ENCODE results near the gene NOL4L.

The NOL4L gene

GRCh38 chr20:32443386-32443974 lies 141.7 kb downstream of the NOL4L start:
- no peak for TF ChIP-seq CTCF (IDR thresholded peaks at IDR 0.05)
- no peak overlapping the region for H3K27ac ChIP-seq
- no peak overlapping the region for H3K4me3 ChIP-seq
- DNase-seq (ENCODE audit: low spot score) = no peak

DNA sequence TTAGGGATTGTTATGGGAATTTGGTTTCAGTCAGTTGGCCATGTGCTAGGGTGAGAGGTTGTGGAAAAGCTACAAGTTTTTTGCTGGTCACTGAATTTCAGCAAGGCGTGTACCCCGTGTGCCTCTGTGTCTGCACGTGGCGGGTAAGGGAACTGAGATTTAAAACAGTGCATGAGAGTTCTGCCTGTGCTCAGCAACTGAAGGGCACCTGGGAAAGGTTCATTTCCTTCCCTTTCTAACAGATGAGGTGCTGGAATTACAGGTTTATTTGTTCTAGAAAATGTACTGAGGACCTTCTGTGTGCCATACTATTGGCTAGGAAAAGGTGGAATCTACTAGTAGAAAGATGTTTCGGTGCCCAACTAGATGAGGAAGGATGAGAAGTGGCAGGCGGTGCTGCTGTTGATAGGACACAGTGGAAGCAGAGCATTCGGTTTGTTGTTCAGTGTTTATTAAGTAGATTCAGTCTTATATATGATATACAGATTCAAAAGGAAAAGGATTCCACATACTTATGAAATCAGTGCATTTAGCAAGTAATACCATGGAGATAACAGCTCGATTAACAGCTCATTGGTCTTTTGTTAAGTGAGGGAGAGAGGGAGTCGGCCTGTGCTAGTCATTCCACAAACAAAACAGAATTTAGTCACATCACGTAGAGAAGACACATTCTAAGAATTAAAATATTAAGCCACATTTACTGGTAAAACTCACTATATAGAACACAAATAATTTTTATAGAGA lies 142.3 kb downstream of the NOL4L start:
- Histone ChIP-seq H3K4me3 (no peak overlapping the region), H3K27ac (no peak overlapping the region)
- no peak for TF ChIP-seq CTCF (IDR thresholded peaks at IDR 0.05)
- DNase-seq (ENCODE audit: low spot score) = no peak

GRCh38 chr20:32441638-32442037 lies 143.5 kb downstream of the NOL4L start:
- Histone ChIP-seq H3K4me3 (no peak overlapping the region), H3K27ac (no peak overlapping the region)
- no peak for DNase-seq (ENCODE audit: low spot score)
- no peak for TF ChIP-seq CTCF (IDR thresholded peaks at IDR 0.05)

DNA sequence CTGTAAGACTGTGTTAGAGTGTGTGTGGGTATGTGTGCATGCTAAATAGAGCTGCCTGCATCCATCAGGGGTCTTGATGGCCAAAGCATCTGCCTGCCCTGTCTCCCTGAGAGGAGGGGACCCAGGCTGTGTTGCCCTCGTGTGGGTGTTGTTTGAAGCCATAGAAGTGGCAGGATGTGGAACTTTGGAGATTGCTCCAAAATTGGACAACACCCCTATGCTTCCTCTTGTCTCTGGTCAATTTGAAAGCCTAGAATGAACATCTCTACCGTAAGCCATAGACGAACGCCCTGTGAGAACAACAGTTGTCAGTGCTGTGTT lies 144.4 kb downstream of the NOL4L start:
- H3K27ac ChIP-seq = no peak overlapping the region
- H3K4me3 ChIP-seq = no peak overlapping the region
- no peak for TF ChIP-seq CTCF (IDR thresholded peaks at IDR 0.05)
- no peak for DNase-seq (ENCODE audit: low spot score)

GRCh38 chr20:32440069-32440757 lies 144.9 kb downstream of the NOL4L start:
- no peak for TF ChIP-seq CTCF (IDR thresholded peaks at IDR 0.05)
- H3K4me3 ChIP-seq = no peak overlapping the region
- no peak overlapping the region for H3K27ac ChIP-seq
- DNase-seq (ENCODE audit: low spot score) = no peak

DNA sequence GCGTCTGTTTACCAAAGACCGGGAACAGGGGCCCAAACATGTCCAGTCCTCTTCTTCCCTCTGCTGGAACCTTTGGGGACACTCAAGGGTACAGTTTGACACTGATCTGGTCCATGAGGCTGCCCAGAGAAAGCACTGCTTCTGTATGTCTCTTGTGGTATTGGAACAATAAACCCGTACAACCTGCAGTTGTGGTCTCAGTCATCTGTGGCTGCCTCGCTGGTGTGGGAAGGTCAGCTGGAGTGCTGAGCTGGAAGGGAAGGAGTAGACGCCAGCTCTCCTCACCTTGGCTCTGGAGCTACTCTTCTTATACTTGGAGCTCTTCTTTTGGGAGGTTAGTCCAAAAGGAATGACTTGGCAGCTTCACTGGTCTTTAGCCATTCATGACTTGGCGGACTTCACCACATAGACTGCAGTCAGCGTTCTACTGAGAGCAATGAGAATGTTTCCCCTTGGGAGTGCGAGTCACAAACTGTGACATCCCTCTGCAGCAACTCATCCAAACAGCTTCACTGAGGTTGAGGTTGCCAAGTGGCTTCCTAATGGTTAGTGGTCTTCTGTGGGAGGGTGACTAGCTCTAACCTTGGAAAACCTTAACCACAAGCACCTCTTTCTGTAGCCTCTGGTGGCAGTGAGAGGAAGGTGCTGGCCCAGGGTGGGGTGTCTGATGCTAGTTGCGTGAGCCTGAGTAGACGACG lies 145.9 kb downstream of the NOL4L start:
- DNase-seq (ENCODE audit: low spot score) = no peak
- no peak overlapping the region for H3K27ac ChIP-seq
- no peak overlapping the region for H3K4me3 ChIP-seq
- no peak for TF ChIP-seq CTCF (IDR thresholded peaks at IDR 0.05)

Measured in coronary artery (tissue), 2 donors.